ENCODE results near the gene EQTN.

DNA sequence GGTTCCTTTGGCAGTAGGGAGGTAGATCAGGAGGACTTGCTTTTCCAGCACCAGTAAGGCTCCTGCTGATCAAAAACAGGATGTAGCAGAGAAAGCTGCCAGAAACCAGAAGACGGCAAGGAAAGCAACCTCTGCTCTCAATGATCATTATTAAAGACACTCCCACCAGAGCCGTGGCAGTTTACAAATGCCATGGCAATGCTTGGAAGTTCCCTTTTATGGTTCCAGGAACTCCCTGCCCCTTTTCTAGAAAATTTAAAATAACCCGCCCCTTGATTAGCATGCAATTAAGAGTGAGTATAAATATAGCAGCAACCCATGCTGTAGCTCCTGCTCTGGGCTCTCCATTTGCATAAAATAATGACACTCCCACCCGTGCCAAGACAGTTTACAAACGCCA, 16.1 kb downstream of the EQTN start:
- TF ChIP-seq, protein P1, sequence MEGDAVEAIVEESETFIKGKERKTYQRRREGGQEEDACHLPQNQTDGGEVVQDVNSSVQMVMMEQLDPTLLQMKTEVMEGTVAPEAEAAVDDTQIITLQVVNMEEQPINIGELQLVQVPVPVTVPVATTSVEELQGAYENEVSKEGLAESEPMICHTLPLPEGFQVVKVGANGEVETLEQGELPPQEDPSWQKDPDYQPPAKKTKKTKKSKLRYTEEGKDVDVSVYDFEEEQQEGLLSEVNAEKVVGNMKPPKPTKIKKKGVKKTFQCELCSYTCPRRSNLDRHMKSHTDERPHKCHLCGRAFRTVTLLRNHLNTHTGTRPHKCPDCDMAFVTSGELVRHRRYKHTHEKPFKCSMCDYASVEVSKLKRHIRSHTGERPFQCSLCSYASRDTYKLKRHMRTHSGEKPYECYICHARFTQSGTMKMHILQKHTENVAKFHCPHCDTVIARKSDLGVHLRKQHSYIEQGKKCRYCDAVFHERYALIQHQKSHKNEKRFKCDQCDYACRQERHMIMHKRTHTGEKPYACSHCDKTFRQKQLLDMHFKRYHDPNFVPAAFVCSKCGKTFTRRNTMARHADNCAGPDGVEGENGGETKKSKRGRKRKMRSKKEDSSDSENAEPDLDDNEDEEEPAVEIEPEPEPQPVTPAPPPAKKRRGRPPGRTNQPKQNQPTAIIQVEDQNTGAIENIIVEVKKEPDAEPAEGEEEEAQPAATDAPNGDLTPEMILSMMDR (conservative IDR thresholded peaks at IDR 0.05), result no peak
- TF ChIP-seq ZFX (IDR thresholded peaks at IDR 0.05), result no peak

Measured in C4-2B (cell line).